GM18868 (cell line): ENCODE measurements around the gene KCTD20.
"Not testable (repeated sequence)": the region's sequence is repeated elsewhere in the genome, so short reads cannot be mapped to it uniquely, and the experiment has no call there.

Experiments used
- ATAC-seq: cut with Tn5 transposase; IDR thresholded peaks from one replicate; pipeline ENCODE4 v1.9.1; 2021; ENCODE audit warnings: mild to moderate bottlenecking, moderate library complexity; ENCODE audit not compliant: unreplicated experiment

KCTD20 gene

DNA sequence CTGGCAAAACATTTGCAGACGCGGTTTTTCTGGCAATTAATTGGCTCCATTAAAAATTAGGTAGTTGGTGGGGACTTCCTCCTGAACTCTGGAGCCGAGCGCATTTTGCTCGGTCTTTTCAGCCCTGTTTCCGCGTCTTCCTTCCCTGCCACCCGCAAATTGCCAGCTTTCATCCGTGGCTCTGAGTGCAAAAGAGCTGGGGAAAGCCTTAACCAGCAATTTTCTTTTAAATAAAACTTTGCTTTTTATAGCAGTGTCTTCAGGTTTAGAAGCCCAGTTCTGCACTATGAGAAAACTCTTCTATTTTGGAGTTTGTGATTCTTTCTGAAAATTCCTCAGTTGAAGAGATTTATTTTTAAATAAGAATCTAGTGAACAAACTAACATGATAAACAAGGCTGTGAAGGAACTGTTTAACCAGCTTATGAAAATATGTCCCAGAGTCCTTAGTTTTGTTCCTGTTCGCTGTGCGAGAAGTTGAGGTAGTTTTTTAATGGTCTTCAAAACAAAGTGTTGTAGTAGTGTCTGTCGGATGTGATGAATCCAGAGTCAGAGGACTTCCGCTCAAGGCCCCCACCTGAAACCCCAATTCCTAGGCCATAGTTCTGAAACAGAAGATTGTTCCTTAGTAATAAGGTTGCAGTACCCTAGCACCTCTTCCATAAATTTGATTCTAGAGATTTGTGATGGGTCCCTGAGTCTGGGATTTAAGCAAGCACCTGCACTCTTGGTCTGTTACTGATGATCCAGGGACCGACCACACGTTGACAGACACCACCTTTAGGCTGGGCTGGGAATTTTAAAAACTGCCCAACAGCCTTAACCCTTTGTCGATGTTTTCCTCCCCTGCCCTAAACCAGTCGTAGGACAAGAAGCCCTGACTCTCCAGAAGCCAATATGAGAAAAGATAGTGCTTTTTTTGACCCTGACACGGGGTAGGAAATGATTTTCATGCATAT, 950 bp downstream of the KCTD20 start:
- no peak for ATAC-seq

DNA sequence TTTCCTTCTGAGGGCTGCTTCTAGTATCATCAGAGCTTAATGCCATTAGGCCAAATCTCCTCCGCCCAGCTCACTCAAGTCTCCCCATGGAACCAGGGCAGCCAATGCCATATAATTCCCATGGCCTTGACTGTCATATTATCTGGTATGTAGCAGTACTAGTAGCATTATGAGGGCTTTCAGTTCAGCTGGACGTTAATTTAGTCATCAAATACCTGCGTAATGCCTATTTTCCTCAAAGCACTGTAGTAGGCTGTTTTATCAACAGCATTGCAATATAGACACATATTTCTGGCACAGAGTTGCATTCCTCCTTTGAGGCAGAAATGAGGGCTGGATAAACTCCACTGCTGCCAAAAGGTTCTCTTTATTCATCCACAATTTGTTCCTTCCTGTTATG, 1.7 kb downstream of the KCTD20 start:
- ATAC-seq, result no peak

DNA sequence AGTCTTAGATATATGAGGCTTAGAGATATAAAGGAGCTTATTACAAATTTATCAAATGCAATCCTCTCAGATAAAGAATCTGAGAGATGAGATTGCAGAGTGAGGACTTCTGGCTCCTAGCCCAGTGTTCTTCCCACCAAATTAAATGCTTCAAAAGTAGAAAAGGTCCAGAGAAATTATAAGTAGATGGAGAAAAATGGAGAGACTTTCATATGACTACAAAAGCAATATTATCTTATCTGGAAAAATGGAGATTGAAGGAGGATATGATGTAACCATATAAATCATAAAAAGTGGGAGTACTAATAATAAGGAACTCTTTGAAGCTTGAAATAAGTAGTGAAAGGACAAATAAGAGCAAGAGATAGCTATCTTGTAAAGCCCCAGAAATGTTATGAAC, 2.8 kb downstream of the KCTD20 start:
- no peak for ATAC-seq

DNA sequence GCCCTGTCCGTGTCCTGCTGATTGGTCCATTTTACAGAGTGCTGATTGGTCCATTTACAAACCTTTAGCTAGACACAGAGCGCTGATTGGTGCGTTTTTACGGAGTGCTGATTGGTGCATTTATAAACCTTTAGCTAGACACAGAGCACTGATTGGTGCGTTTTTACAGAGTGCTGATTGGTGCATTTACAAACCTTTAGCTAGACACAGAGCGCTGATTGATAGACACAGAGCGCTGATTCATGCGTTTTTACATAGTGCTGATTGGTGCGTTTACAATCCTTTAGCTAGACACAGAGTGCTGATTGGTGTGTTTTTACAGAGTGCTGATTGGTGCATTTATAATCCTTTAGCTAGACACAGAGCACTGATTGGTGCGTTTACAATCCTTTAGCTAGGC, 6.4 kb downstream of the KCTD20 start:
- not testable (repeated sequence) for ATAC-seq

DNA sequence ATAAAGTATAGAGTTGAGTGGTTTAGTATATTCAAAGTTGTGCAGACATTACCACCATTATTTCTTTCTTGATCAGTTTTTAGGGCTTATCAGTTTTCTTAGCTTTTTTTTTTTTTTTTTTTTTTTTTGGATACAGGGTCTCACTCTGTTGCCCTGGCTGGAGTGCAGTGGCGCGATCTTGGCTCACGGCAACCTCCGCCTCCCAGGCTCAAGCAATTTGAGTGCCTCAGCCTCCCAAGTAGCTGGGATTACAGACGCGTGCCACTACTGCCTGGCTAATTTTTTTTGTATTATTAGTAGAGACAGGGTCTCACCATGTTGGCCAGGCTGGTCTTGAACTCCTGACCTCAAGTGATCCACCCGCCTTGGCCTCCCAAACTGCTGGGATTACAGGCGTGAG, 10.1 kb downstream of the KCTD20 start:
- not testable (repeated sequence) for ATAC-seq

DNA sequence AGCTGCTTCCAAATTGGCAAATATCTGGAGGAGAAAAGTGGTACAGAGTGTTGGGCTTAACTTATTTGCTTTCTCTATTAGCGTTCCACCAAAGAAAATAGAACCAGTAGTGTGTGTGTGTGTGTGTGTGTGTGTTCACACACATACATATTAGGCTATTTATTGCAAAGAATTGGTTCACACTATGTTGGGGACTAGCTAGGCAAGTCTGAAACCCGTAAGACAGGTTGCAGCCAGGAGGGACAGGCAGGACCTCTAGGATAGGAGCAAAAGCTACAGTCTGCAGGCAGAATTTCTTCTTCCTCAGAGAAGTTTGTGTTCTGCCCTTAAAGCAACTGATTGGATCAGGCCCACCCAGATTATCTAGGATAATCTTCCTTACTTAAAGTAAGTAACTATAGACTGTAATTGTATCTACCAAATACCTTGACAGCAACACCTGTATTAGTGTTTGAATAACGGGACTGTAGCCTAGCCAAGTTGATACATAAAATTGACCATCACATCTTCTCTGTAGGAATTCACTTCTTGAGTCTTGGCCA, 12.8 kb downstream of the KCTD20 start:
- ATAC-seq, result no peak

DNA sequence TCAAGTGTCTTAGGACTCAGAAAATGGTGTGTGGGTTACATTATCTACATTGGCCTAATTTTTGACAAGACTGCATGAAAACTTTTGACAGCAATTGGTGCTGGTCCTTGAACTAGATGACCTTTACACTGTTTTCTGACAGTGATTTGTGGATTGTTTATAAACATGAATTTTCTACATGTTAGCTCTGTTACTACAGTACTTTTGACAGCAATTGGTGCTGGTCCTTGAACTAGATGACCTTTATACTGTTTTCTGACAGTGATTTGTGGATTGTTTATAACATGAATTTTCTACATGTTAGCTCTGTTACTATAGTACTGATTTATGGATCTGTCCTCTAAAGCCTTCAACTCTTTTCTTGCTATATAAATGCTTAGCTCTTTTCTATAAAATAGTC, 16.7 kb downstream of the KCTD20 start:
- no peak for ATAC-seq

DNA sequence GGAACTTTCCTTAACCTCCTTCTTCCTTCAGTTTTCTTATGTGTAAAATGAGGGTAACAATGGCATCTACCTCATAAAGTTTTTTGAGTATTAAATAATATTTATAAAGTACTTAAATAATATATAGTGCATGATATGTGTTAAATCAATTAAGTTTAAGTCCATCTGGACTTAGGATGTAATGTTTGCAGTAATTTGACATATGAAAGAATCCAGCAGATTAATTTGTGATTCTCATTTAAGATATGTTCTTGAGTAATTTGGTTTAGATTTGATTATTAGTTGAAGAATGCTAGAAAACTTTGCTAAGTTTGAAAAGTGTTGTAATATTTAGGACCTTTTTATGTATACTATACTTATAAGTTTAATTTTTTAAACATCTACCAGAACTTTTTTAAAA, 18.1 kb downstream of the KCTD20 start:
- ATAC-seq, result no peak

DNA sequence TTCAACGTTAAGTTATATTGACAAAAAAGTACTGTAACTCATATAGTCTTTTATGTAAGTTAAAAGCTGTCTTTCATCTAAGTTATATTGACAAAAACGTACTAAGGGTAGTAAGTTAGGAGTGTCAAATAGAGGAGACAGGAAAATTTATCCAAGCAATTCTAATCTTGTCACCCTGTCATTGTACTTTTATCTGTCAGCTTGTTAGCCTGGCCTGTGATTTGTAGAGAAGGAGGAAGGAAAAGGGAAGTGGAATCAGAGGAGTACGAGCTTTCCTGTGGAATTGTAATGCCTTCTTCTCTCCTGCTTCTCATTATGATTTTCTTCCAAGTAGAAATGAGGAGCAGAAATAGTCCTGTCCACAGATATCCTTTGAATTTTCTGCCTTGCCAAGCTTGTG, 18.8 kb downstream of the KCTD20 start:
- no peak for ATAC-seq

DNA sequence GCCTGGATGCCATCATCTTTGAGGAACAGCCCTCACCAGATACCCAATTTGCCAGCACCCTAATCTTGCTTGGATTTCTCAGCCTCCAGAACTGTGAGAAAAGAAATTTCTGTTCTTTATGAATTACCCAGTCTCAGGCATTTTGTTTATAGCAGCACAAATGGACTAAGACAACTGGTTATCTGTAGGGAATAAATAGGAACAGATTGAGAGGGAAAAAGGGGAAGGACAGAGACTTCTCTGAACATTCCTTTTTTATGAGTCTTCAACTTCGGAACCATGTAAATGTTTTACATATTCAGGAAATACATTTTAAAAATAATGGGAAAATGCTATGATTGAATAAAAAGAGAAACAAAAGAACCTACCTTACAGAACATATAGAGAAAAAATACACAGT, 20.9 kb downstream of the KCTD20 start:
- no peak for ATAC-seq

DNA sequence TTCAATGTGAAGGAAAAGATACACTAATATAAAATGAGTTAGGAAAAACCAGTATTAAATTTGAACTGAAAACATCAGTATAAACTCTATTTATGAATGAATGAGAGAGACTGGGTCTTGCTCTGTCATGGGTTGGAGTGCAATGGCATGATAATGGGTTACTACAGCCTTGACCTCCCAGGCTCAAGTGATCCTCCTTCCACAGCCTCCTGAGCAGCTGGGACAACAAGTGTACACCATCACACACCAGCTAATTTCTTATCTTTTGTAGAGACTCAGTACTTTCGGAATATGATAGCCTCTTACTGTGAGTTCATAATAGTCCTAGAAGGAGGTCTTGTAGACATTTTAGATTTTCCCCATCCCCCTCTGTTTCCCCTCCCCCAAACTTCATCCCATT, 21.4 kb downstream of the KCTD20 start:
- no peak for ATAC-seq

DNA sequence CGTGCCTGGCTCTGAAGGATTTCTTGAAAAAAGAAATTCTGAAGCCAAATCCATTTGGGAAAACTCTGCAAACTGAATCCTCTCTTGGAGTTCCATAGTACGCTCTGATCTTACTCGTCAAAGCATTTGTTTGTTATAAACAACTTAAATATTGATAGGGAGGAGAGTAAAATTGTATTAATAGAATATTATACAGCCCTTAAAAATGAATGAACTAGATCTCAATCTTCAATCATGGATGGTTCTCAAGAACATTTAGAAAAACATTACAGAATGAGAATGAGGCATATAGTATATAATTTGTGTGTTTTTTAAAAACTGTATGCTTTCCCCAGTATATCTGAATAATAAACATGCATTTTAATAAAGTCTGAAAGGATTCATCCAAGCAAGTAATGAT, 24.8 kb downstream of the KCTD20 start:
- no peak for ATAC-seq

DNA sequence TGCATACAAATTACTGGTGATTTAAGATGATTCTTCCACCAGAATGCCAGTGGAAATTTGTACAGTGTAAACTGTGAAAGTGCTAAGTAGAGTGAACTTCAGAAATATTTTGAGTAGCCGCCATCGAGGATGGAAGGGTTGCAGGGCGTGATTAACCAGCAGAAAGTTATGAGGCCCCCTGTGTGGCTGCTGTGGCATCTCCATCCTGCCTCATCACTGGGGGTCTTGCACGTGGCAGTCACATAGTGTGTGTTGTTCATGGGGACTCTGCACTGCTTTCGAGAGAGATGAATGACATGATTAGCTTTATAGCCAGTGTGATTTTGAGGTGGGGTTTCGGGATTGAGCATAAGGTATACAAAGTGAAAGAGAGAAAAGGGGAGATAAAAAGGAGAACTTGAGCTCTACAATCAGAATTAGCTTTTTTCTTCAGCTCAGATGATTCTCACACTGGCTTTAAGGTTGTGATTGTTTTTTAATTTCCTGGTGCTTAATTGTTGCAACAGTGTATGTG, 26.4 kb downstream of the KCTD20 start:
- ATAC-seq, result no peak

DNA sequence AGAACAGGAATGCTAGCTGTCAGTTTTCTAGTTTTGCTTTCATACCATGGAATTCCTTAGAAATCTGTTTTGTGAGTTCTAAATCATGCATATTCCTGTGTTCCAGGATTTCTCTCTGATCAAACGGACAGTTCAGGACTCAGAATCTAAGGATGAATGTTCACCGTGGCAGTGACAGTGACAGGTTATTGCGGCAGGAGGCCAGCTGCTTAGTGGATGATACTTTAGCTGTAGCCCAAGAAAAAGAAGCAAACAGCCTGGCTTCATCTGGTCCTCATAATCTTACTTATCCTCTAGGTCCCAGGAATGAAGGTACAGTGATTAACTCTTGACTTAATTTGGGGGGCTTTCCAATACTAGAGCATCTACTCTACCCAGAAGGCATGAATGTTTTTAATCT, 27.1 kb downstream of the KCTD20 start:
- ATAC-seq, result no peak

DNA sequence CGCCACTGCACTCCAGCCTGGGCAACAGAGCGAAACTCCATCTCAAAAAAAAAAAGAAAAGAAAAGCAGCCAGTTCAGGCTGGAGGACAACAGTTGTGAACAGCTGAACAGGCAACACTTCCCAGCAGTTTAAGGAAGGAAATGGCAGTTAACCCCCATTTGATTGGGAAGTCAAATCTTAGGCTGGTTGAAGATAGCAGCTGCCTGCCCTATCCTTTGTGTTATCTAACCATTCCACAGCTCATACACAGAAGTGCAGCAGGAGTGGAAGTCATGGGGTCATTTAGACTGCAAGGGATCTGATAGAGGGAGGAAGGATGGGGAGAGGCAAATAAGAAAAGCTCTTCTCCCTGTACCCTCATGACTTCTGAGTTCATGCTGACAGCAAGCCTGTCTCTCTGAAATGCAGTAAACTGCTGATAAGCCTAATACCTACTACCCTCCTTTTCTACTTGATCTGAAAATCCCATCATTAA, 35.3 kb downstream of the KCTD20 start:
- ATAC-seq, result no peak

DNA sequence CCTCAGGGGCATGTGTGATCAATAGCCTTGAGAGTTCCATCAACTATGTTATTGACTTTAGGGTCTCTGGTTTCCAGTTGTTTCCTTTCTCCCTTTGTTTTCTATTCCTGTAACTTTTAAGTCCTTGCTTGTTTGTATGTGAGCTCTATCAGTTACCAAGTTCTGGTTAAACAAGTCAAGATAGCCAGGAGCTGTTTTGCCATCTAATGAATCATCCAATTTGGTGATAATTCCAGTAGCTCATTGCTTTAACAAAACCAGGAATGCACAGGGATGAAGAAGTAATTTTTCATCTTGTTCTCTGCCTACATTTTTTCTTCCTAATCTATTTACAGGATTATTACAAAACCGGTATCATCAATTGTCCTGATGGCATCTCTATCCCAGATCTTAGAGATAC, 36.5 kb downstream of the KCTD20 start:
- ATAC-seq, result no peak

DNA sequence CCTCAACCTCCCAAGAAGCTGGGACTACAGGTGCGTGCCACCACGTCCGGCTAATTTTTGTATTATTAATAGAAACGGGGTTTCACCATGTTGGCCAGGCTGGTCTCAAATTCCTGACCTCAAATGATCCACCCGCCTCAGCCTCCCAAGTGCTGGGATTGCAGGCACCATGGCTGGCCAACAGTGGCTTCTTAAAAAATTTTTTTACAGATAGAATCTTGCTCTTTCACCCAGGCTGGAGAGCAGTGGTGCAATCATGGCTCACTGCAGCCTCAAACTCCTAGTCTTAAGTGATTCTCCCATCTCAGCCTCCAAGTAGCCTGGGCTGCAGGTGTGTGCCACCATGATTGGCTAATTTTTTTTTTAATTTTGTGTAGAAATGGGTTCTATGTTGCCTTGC, 40.5 kb downstream of the KCTD20 start:
- ATAC-seq, result not testable (repeated sequence)

DNA sequence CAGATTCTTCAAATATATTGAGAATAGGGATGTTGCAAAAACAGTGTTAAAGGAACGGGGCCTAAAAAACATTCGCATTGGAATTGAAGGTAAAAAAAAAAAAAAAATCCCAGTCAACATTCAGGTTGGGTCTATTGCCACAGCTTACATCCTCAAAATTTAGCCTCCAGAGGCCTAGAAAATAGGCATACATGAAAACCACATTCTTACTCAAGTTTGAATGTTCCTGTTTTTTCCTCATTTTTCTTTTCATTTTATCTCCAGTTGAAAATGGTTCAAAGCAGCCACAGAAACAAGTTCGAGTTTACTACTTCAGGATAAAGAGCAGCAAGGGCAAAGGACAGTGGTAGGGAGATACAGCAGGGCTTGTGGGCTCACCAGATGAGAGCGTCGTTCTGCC, 41.9 kb downstream of the KCTD20 start:
- no peak for ATAC-seq

DNA sequence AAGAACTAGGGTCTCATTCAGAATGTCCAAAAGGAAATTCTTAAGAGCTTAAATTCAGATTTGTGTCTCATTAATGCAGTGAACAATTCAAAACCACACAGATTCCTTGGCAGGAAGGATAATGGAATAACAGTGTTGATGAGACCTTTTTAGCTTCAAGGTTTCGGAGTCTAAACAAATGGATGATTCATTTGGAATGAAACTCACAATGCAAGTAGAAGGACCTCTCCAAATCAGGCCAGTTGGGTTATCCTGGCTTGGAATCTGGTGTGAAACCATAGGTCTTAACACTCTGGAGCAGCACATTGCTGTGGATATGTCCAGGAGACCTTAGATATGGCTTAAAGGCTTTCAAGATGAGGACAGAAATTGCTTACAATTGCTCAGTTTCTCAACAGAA, 44.9 kb downstream of the KCTD20 start:
- no peak for ATAC-seq

DNA sequence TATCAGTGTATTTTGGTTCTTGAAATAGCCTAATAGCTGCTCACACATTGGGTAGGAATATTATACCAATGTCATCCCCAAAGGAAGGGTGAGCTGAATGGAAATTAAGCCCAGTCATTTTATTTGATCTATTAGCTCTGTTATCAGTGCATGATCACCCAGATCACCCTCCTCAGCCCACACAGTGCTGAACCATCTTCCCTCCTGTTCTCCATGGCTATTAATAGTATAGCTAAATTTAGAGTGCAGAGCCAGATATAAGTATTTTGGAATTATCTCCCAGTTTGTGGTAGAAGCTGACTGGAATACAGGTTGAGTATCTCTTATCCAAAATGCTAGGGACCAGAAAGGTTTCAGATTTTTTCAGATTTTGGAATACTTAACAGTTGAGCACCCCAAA, 45.4 kb downstream of the KCTD20 start:
- no peak for ATAC-seq

DNA sequence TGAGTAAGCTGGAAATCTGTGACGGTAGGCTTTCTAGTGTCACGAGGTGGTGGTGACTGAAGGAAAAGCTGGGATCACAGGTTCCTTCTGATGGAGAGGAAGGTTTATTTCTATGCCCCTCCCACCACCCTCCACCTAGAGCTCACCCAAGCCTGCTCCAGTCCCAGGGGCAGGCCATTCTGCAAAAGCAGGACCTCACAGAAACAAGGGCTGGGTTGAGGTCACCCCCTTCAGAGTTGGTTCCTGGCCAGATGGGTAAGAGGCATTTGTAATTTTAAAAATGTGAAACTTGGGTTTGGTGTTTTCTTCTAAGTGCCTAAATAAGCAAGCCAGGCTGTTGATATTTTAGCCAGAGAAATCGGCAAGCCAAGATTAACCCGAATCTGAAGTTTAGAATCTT, 46.6 kb downstream of the KCTD20 start:
- no peak for ATAC-seq

DNA sequence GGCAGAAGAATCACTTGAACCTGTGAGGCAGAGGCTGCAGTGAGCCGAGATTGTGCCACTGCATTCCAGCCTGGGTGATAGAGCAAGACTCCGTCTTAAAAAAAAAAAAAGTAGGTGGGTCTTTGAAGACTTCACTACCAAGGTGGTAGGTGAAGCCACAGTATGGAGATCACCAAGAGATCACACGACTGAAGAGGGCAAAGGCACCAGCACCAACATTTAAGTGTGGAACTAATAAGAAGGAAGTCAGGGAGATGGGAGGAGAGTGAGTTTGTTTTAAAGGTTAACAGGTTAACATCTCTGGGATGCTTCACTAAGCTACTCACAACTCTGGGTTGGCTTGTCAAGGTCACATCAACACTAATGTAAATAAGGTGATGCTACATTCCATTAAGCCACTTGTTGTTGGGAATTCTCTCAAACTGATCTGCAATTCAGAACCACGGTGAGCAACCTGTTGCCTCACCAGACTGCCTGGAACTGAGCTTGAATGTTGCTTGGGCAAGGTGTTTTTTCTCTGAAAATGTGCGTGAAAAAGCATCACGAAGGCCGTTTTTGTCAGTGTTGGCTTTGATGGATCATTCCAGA, 48.7 kb downstream of the KCTD20 start:
- no peak for ATAC-seq
